Upper lobe of left lung (tissue), 6 donors: ENCODE results near the gene ARIH2. TPM values are rescaled to one million over a fixed set of nuclear protein-coding genes. Genes with fewer than 3 reads are reported as not detected.

ENCODE experiments used
- ATAC-seq, 2 donors: fragments of 200-7000 bp; cut with Tn5 transposase; one replicate each; pipeline ENCODE4 v1.9.1; 2022; ENCODE audit warnings: mild to moderate bottlenecking in 2 of 2, moderate library complexity in 2 of 2; ENCODE audit not compliant: low FRiP score in 2 of 2
- DNase-seq, 2 donors: peaks; one replicate each; pipeline ENCODE4 v3.0.0-alpha.2; 2019 to 2020
- H3K27ac ChIP-seq, 4 donors: fragments of 200-600 bp; sonication (generic); one replicate each; pipeline ENCODE4 v1.5.1; 2016 to 2019
- H3K27me3 ChIP-seq, 4 donors: fragments of 200-600 bp; sonication (generic); one replicate each; pipeline ENCODE4 v1.5.1; 2017 to 2019
- H3K36me3 ChIP-seq, 4 donors: fragments of 200-600 bp; sonication (generic); one replicate each; pipeline ENCODE4 v1.5.1; 2016 to 2019
- H3K4me1 ChIP-seq, 4 donors: fragments of 200-600 bp; sonication (generic); one replicate each; pipeline ENCODE4 v1.5.1; 2018 to 2019
- H3K4me3 ChIP-seq, 4 donors: fragments of 200-600 bp; sonication (generic); one replicate each; pipeline ENCODE4 v1.5.1; 2017 to 2019; ENCODE audit warnings: mild to moderate bottlenecking in 2 of 4, moderate library complexity in 1 of 4
- H3K9me3 ChIP-seq, 4 donors: fragments of 200-600 bp; sonication (generic); one replicate each; pipeline ENCODE4 v1.5.1; 2018 to 2019
- EP300 ChIP-seq, 4 donors: sonication (generic); formaldehyde crosslinking; IDR thresholded peaks; one replicate each; pipeline ENCODE4 v1.5.1; 2017; ENCODE audit warnings: antibody characterized with exemption in 4 of 4, control low read depth in 2 of 4
- POLR2A ChIP-seq, 4 donors: fragments of 450-650 bp; IDR thresholded peaks; one replicate each; pipeline ENCODE4 v1.5.1; 2016 to 2017; ENCODE audit warnings: antibody characterized with exemption in 4 of 4, mild to moderate bottlenecking in 2 of 4
- POLR2AphosphoS5 ChIP-seq, 2 donors: sonication (generic); formaldehyde crosslinking; IDR thresholded peaks; one replicate each; pipeline ENCODE4 v1.5.1; 2017; ENCODE audit warnings: antibody characterized with exemption in 2 of 2
- WGBS, 2 donors: methylation state at CpG; one replicate each; pipeline ENCODE4 v1.1.5; 2017 to 2018; 5-methylcytosine and 5-hydroxymethylcytosine counted together
- total RNA-seq, 6 donors: library from RNA; depleted of rRNA in 4 of 6; stranded (reverse); fragments of >200 nt in 4 of 6; gene quantifications; one replicate each; pipeline versions ENCODE4 v1.1.0 to v1.2.1, GENCODE V29; 2016 to 2021
- TF ChIP-seq, protein P1 (sequence below), 6 experiments: fragments of 450-650 bp in 4 of 6; fragments of 200-600 bp in 2 of 6; sonication (generic) in 2 of 6; IDR thresholded peaks; one replicate each; pipeline ENCODE4 v1.5.1; 2016 to 2019; ENCODE audit warnings: antibody characterized with exemption in 6 of 6
- donor health status: DM: no; HTN: no; CAD: no; lungs with moderate emphysema.
- donor health status: DM: no; HTN: yes; CAD: no; lungs with severe emphysema.

Gene ARIH2
- total RNA-seq, 6 donors from 2014 or later = 81.2 to 190 (median 91.0) TPM

DNA sequence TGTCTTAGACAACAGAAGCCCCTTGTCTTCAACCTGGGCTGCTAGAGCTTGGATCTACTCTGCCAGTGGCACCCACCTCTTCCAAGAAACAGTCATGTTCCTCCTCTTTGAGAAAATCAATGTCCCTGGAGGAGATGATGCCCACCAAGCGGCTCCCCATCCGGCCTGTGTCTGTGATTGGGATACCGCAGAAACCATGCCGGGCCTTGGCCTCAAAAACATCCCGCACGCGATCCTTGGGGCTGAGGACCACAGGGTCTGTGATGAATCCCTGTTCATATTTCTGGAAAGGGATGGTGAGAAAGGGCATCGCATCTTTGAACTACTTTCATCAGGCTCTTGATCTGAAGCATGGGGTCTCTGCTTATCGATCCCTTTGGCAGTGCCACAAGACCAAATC is 109.0 kb downstream of the ARIH2 start:
- WGBS, 2 donors = 95 to 96% methylated on average over 9 of the region's 9 CpGs
- Histone ChIP-seq H3K27ac (peak overlapping the region in 3 of 4 donors; percentile 8 to 92 (median 92)), H3K27me3 (no peaks in the 10 kb centered on the region), H3K4me3 (no peak overlapping the region), H3K9me3 (no peaks in the 10 kb centered on the region), H3K36me3 (peaks cover 27 to 72% (median 57%) of the 10 kb centered on the region in 4 donors), H3K4me1 (peaks cover 21 to 34% (median 26%) of the 10 kb centered on the region in 4 donors)
- DNase-seq = no peak
- TF ChIP-seq, protein P1, sequence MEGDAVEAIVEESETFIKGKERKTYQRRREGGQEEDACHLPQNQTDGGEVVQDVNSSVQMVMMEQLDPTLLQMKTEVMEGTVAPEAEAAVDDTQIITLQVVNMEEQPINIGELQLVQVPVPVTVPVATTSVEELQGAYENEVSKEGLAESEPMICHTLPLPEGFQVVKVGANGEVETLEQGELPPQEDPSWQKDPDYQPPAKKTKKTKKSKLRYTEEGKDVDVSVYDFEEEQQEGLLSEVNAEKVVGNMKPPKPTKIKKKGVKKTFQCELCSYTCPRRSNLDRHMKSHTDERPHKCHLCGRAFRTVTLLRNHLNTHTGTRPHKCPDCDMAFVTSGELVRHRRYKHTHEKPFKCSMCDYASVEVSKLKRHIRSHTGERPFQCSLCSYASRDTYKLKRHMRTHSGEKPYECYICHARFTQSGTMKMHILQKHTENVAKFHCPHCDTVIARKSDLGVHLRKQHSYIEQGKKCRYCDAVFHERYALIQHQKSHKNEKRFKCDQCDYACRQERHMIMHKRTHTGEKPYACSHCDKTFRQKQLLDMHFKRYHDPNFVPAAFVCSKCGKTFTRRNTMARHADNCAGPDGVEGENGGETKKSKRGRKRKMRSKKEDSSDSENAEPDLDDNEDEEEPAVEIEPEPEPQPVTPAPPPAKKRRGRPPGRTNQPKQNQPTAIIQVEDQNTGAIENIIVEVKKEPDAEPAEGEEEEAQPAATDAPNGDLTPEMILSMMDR (IDR thresholded peaks at IDR 0.05) = no peak
- TF ChIP-seq POLR2A (IDR thresholded peaks at IDR 0.05) = peak in 1 of 4 donors; percentile 2
- TF ChIP-seq POLR2AphosphoS5 (IDR thresholded peaks at IDR 0.05) = no peak
- no peak for ATAC-seq

DNA sequence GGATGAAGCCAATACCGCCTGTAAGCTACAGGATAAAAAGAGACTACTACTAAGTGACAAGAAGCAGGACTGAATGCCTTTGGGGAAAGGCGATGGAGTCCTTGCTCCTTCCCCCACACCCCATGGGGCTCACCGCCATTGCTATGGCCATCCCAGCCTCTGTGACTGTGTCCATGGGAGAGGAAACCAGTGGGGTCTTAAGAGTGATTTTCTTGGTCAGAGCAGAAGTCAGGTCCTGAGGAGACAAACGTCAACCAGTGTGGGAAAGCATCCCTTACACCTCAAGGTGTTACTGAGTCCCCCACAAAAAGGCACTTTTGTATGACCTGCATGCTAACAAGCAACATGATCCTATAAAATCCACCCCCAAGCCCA is 109.6 kb downstream of the ARIH2 start:
- Histone ChIP-seq H3K27me3 (no peaks in the 10 kb centered on the region), H3K4me1 (peaks cover 15 to 27% (median 20%) of the 10 kb centered on the region in 4 donors), H3K4me3 (peak overlapping the region in 2 of 4 donors; percentile 70 to 88), H3K9me3 (no peaks in the 10 kb centered on the region), H3K36me3 (peaks cover 31 to 76% (median 58%) of the 10 kb centered on the region in 4 donors), H3K27ac (peak overlapping the region; percentile 88 to 93 (median 92))
- TF ChIP-seq POLR2A (IDR thresholded peaks at IDR 0.05) (no peak), EP300 (IDR thresholded peaks at IDR 0.05) (no peak), POLR2AphosphoS5 (IDR thresholded peaks at IDR 0.05) (no peak)
- TF ChIP-seq, protein P1 (IDR thresholded peaks at IDR 0.05) = no peak
- 81 to 84% methylated on average over 4 of the region's 4 CpGs for WGBS, 2 donors
- ATAC-seq (no peak), DNase-seq (no peak)

DNA sequence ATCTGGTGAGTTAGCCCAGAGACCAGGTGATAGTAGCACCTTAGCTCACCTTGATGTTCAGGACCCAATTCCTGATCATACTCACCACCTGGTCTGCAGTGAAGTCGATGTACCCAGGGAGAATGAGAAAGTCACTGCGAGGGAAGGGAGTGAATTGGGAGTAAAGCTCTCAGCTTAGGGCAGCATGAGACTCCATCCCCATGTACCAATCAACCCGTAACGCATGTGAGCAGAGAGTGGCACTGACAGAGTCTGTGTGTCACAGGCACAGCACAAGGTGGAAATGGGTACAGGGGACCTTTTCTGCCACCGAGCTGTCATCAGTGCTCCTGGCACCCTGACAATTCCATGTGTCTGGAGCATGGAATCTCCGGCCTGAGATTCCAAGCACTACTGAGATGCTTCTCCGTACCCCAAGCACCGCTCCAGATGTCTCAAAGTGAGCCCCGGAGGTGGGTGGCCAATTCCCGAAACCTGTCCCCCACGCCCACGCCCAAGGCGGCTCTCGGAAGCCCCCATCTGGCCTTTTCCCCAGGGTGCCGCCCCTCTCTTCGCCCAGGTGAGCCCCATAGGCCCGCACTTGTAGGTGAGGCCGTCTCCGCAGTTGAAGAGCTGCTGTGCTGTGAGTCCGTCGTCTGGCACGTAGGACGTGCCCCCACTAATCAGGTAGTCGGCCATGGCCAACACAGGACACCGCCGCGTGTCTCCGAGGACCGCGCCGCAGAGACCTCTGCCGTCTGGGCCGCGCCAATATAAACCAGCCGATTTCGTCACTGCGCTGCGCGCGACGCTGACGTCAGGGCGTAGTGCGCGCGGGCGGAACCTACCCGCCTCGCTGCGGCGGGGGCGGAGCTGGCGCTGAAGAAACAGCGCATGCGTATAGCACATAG is 110.3 kb downstream of the ARIH2 start, which contains the start of gene IMPDH2:
Gene IMPDH2 (minus strand): TSS at position 726 of the 890 bp plus-strand sequence. CDS start 48 bp downstream, at position 678.
- DNase-seq (peak; percentile 93 to 99), ATAC-seq (peak; percentile 96 to 97)
- Histone ChIP-seq H3K36me3 (peaks cover 29 to 76% (median 53%) of the 10 kb centered on the region in 4 donors), H3K27me3 (no peaks in the 10 kb centered on the region), H3K27ac (peak within 1 kb of the TSS; percentile 88 to 93 (median 92)), H3K9me3 (no peaks in the 10 kb centered on the region), H3K4me1 (peaks cover 10 to 22% (median 16%) of the 10 kb centered on the region in 4 donors), H3K4me3 (peak within 1 kb of the TSS; percentile 56 to 92 (median 79))
- peak in 1 of 4 donors; percentile 67 for TF ChIP-seq EP300 (IDR thresholded peaks at IDR 0.05)
- peak in 3 of 4 donors; percentile 92 to 98 (median 96) for TF ChIP-seq POLR2A (IDR thresholded peaks at IDR 0.05)
- peak; percentile 97 to 99 for TF ChIP-seq POLR2AphosphoS5 (IDR thresholded peaks at IDR 0.05)
- TF ChIP-seq, protein P1 (IDR thresholded peaks at IDR 0.05) = peak in 3 of 6 experiments; percentile 21 to 51 (median 37)
- 4 to 5% methylated on average over 19 to 20 of the region's 55 CpGs for WGBS, 2 donors

DNA sequence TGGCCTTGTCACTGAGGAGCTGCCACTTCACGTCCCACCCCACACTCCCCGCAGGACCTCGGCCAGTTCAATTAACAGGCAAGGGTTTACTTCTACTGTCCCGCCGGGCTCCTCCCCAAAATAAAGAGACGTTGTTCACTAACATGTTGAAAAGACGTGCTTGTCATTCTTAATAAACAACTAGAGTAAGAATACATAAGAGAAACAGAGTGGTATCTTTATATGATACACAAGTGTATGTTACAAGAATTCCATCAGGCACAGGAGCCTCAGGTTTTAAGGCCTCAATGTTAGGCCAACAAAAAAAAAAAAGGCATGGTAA is 110.9 kb downstream of the ARIH2 start:
- no peaks in the 10 kb centered on the region for H3K27me3 ChIP-seq
- peak overlapping the region; percentile 88 to 93 (median 92) for H3K27ac ChIP-seq
- H3K36me3 ChIP-seq = peaks cover 24 to 76% (median 49%) of the 10 kb centered on the region in 4 donors
- DNase-seq (no peak), ATAC-seq (no peak)
- peak overlapping the region in 3 of 4 donors; percentile 56 to 88 (median 70) for H3K4me3 ChIP-seq
- H3K9me3 ChIP-seq = no peaks in the 10 kb centered on the region
- WGBS, 2 donors = 3 to 6% methylated on average over 7 of the region's 7 CpGs
- TF ChIP-seq, protein P1 (IDR thresholded peaks at IDR 0.05) = peak in 1 of 6 experiments; percentile 3
- no peak for TF ChIP-seq POLR2A (IDR thresholded peaks at IDR 0.05)
- peaks cover 10 to 20% (median 15%) of the 10 kb centered on the region in 4 donors for H3K4me1 ChIP-seq
